NB4 (cell line): ENCODE measurements around the gene CMSS1.

Experiments
- DNase-seq: peaks from one replicate; pipeline ENCODE4 v3.0.0; 2010; ENCODE audit warnings: low read depth
- H3K4me3 ChIP-seq: one replicate; pipeline ENCODE4 v1.5.1; 2011; ENCODE audit warnings: mild to moderate bottlenecking, low read depth, low read length, moderate library complexity
- MYC ChIP-seq: IDR thresholded peaks from 2 replicates; pipeline ENCODE4 v1.6.1; 2011; ENCODE audit warnings: low read depth, low read length
- POLR2A ChIP-seq: IDR thresholded peaks from 2 replicates; pipeline ENCODE4 v1.6.1; 2011; ENCODE audit warnings: mild to moderate bottlenecking; ENCODE audit not compliant: insufficient read length; ENCODE audit errors: extremely low read depth
- TF ChIP-seq, protein P1 (sequence below): IDR thresholded peaks from one replicate; pipeline ENCODE4 v1.5.1; 2012; ENCODE audit warnings: low read depth, low read length
- TF ChIP-seq, protein P2 (sequence below): IDR thresholded peaks from 2 replicates; pipeline ENCODE4 v1.6.1; 2011; ENCODE audit warnings: low read depth, low read length

CMSS1 gene

DNA sequence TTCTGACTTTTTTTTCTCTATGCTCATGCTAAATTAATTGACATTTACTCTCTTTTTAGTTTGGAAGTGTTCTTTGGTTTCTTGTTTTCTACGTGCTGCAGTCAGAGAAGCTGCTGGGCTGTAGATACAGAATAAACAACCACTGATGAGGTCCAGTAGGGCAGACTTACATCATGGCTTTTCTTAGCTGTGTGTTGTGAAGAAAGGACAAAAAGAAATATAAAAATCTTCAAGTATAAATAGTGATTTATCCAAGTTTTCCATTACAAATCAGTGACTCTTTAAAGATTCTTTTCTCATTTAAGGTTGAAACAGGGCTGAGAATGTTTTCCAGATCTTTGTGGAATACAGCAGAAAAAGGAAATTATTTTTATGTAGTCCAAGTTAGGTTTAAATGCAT, 122.2 kb downstream of the CMSS1 start:
- no peak for DNase-seq
- TF ChIP-seq, protein P1, sequence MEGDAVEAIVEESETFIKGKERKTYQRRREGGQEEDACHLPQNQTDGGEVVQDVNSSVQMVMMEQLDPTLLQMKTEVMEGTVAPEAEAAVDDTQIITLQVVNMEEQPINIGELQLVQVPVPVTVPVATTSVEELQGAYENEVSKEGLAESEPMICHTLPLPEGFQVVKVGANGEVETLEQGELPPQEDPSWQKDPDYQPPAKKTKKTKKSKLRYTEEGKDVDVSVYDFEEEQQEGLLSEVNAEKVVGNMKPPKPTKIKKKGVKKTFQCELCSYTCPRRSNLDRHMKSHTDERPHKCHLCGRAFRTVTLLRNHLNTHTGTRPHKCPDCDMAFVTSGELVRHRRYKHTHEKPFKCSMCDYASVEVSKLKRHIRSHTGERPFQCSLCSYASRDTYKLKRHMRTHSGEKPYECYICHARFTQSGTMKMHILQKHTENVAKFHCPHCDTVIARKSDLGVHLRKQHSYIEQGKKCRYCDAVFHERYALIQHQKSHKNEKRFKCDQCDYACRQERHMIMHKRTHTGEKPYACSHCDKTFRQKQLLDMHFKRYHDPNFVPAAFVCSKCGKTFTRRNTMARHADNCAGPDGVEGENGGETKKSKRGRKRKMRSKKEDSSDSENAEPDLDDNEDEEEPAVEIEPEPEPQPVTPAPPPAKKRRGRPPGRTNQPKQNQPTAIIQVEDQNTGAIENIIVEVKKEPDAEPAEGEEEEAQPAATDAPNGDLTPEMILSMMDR, result no peak
- TF ChIP-seq, protein P2, sequence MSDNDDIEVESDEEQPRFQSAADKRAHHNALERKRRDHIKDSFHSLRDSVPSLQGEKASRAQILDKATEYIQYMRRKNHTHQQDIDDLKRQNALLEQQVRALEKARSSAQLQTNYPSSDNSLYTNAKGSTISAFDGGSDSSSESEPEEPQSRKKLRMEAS, result no peak
- no peak for TF ChIP-seq MYC
- no peak for TF ChIP-seq POLR2A
- H3K4me3 ChIP-seq, result no peak overlapping the region

DNA sequence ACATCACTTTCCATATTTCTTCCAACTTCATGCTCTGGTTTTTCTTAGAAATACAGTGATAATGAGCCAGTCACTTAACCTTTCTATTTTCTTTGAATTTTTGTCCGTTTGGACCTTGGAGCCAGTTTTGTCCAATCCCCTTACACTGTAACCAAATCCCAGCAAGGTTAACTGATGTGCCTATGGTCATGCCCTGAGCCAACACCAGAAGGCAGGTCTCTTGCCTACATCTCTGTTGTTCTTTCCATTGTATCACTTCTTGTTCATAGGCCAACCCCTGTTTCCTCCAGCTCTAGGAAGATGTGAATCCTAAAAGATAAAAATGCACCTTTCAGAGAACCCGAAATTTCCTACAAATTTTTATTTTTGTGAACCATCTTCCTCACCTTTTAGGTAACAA, 122.7 kb downstream of the CMSS1 start:
- no peak for TF ChIP-seq MYC
- TF ChIP-seq, protein P1, result no peak
- TF ChIP-seq POLR2A, result no peak
- TF ChIP-seq, protein P2, result no peak
- no peak for DNase-seq
- no peak overlapping the region for H3K4me3 ChIP-seq

DNA sequence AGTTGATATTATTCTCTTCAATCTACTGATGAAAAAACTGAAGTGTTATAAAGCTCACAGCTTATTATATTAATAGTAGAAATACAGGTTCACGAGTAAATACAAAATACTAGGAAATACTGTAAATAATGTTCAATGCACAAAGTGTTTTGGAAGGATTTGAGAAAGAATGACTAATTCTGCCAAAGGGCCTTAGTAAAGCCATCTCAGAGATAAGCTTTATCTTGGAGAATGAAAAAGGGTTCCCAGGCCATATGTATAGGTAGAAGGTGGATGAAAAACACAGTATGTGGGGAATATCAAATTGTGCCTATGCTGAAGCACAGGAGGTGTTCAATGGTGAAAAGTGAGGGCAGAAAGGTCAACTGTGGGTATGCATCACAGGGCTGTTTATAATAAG, 123.5 kb downstream of the CMSS1 start:
- TF ChIP-seq, protein P2, result no peak
- TF ChIP-seq, protein P1, result no peak
- no peak overlapping the region for H3K4me3 ChIP-seq
- DNase-seq, result no peak

DNA sequence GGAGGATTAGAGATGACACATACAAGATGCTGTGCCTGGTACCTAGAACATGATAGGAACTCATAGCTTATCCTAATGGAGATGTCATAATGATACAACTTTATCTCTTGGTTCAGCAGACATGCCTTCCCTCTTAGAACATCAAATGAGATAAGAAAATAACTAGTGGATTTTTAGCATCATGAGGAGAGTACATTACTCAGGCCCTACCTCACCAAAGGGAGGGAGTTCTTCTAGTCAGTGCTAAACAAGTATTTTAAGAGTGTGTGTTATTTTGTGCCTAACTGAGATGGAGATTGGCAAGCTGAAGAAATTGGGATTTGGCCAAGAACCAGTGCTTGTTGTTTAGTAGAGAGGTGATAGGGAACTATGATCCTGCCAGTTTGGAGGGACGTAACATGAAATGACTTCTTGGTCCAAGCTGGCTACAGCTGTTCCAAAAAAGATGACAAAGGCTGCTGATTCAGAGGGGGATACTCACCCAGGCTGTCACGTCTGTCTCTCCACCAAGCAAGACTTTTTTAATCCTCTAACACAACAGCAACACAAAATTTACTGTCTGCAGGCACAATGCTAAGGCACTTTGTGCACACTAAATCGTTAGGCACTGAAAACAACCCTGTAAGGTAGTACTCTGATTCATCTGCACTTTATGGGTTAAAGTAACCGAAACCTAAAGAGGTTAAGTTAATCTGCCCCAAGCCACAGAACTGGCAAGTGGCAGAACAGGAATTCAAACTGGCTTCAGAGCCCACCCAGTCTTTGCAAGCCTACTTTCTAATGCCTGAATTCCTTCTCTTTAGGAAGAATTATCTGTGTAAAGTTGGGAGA, 126.5 kb downstream of the CMSS1 start:
- TF ChIP-seq POLR2A (no peak), MYC (no peak)
- TF ChIP-seq, protein P2, result no peak
- TF ChIP-seq, protein P1, result no peak
- DNase-seq, result no peak
- no peak overlapping the region for H3K4me3 ChIP-seq

DNA sequence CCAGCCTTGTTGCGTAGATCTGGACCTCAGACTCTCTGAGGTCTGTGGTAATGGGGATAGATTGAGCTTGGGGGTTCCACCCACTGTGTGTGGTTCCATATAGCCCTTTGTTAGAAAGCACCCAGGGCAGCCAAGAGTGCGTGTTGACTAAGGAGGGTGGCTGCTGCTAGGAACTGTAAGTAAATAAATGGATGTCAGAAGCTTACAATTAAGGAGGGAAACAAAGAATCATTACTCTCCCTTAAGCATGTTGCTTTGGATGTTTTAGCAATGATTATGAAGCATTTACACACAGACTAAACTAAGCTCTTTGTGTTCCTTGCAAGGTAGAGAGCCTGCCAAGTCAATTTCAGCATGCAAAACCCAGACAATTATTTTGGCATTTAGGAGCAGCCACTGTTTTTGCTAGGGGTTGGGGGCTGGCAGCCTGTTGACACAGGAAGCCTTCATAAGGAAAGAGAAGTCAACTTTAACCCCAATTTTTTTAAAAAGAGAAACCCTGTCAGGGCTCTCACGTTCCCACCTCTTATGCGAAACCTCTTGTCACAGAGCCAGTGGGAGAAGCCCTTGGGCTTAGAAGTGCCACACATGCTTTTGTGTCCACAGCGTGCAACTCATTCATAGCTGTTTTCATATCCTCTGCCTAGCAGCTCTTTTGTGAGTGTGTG, 127.8 kb downstream of the CMSS1 start:
- no peak overlapping the region for H3K4me3 ChIP-seq
- TF ChIP-seq, protein P2, result no peak
- no peak for DNase-seq

DNA sequence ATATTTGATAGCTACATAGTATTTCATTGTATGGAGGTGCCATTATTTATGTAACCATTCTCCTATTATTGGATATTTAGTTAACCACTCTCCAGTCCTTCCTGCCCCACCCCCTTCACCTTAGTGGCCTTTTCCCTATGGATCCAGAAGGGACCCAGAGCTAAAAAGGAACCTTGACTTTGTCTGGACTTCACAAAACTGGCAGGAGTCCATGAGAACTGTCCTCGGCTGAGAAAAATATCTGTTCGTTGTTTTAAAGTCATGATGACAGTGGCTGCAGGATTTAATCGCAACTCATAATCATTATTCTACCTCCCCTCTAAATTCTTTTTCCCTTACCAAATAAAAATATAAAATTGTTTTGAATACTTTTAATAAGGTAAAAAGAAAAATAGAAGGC, 129.7 kb downstream of the CMSS1 start:
- no peak for TF ChIP-seq MYC
- TF ChIP-seq, protein P2, result no peak
- TF ChIP-seq, protein P1, result no peak
- no peak for TF ChIP-seq POLR2A
- no peak overlapping the region for H3K4me3 ChIP-seq
- DNase-seq, result no peak
